ENCODE results near the gene HEY2.

GRCh38 chr6:125798734-125799508 lies 49.5 kb downstream of the HEY2 start:
- TF ChIP-seq MYNN (tag by site-specific recombination; IDR thresholded peaks at IDR 0.05; ENCODE audit: borderline replicate concordance) (no peak), GLIS1 (tag by site-specific recombination; IDR thresholded peaks at IDR 0.05) (no peak), CTCF (tag by site-specific recombination; IDR thresholded peaks at IDR 0.05) (no peak), ZNF580 (tag by site-specific recombination; IDR thresholded peaks at IDR 0.05) (no peak)

Data from HEK293 (cell line).